ENCODE data around the gene PAQR9.

- TF ChIP-seq CTCF (optimal IDR thresholded peaks at IDR 0.05 in 1 of 3, IDR thresholded peaks at IDR 0.05 in 1 of 3, conservative IDR thresholded peaks at IDR 0.05 in 1 of 3; ENCODE audit: extremely low read depth in 1 of 3, insufficient read depth in 2 of 3, low read length in 3 of 3) (no peak), EZH2 (IDR thresholded peaks at IDR 0.05; ENCODE audit: low read length) (no peak)
These were observed 21.9 kb downstream of the PAQR9 start for GRCh38 chr3:142941373-142942123.

Measured in keratinocyte (primary cell).